Measurements from ENCODE around the gene ELFN2.

ELFN2 gene

DNA sequence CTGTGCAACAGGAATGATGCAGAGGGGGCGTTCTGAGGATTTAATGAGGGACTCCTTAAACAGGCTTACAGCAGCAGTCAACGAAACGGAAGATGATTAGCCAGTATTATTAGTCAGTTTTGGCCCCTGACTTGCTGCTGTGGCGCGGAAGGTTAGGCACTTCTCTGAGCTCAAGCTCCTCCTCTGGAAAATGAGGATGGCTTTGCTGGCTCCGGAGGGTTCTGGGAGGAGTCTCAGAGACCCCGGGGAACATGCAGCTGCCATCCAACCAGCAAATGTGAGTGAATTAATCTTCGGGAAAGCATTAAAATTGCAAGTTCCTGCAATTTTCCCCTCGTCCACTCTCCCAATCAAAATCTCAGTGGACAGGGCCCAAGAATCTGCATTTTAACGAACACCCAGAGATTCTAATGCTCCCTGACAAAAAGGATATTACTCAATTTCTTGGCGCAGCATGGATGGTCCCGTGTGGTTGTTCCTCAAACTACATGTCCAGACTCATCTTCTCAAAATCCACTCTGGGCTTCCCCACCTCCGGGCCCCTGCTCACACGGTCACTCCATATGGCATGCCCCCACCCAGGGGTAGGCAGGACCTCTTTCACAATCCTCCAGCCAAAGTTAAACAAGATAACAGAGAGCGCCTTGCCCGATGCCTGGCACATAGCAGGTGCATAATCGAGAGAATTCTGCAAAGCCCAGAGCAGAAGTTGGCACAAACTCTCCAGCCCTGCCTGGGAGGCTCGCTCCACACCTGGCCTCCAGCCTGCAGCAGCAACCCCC lies 6.4 kb downstream of the ELFN2 start:
- FAIRE-seq (no peak), DNase-seq (ENCODE audit: insufficient read length) (no peak)
- TF ChIP-seq TAF1 (IDR thresholded peaks at IDR 0.05; ENCODE audit: borderline replicate concordance, low read depth, low read length) (no peak), POLR2AphosphoS5 (IDR thresholded peaks at IDR 0.05; ENCODE audit: low read depth, low read length) (no peak), POLR2A (IDR thresholded peaks at IDR 0.05; ENCODE audit: low read depth, low read length) (no peak)

DNA sequence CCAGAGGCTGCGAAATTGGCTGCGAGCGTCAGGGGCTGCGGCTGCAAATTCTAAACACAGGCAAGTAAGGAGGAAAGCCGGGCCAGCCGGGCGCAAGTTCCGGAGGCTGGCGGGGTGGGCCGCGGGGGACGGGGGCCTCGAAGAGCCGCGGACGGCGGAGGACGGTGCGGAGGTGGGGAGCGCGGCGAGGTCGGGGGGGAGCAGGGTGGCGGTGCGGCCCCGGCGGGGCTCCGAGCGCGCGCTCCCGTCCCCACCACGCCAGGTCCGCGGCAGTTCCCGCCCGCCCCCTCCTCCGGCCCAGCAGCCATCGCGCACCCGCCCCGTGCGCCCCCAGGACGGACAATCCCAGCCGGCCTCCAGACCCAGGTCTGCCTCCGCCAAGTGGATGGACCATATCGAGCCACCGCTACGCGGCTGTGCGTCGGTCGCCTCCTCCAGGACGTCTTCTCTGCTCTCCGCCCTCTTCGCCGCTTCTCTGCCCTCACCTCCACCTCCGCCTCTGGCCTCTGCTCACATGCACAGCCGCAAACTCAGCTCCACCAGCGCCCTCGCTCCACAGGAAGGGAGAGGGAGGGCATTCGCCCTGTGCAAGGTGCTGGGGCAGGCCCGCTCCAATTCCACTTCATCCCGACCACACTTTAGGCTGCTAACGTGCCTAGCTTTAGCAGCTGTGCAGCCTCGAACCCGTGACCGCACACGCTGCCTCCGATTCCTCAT lies 7.2 kb downstream of the ELFN2 start:
- DNase-seq (ENCODE audit: insufficient read length), result no peak
- FAIRE-seq, result no peak
- TF ChIP-seq POLR2AphosphoS5 (IDR thresholded peaks at IDR 0.05; ENCODE audit: low read depth, low read length) (no peak), TAF1 (IDR thresholded peaks at IDR 0.05; ENCODE audit: borderline replicate concordance, low read depth, low read length) (no peak), POLR2A (IDR thresholded peaks at IDR 0.05; ENCODE audit: low read depth, low read length) (no peak)

- FAIRE-seq, result no peak
- DNase-seq (ENCODE audit: insufficient read length), result no peak
- TF ChIP-seq TAF1 (IDR thresholded peaks at IDR 0.05; ENCODE audit: borderline replicate concordance, low read depth, low read length) (no peak), POLR2A (IDR thresholded peaks at IDR 0.05; ENCODE audit: low read depth, low read length) (no peak), POLR2AphosphoS5 (IDR thresholded peaks at IDR 0.05; ENCODE audit: low read depth, low read length) (no peak)
Observed at GRCh38 chr22:37419370-37419968, 7.8 kb downstream of the ELFN2 start.

GRCh38 chr22:37418627-37419369 lies 8.5 kb downstream of the ELFN2 start:
- FAIRE-seq (no peak), DNase-seq (ENCODE audit: insufficient read length) (no peak)
- TF ChIP-seq POLR2AphosphoS5 (IDR thresholded peaks at IDR 0.05; ENCODE audit: low read depth, low read length) (no peak), POLR2A (IDR thresholded peaks at IDR 0.05; ENCODE audit: low read depth, low read length) (no peak), TAF1 (IDR thresholded peaks at IDR 0.05; ENCODE audit: borderline replicate concordance, low read depth, low read length) (no peak)

GRCh38 chr22:37417677-37418348 lies 9.5 kb downstream of the ELFN2 start:
- FAIRE-seq (no peak), DNase-seq (ENCODE audit: insufficient read length) (no peak)

DNA sequence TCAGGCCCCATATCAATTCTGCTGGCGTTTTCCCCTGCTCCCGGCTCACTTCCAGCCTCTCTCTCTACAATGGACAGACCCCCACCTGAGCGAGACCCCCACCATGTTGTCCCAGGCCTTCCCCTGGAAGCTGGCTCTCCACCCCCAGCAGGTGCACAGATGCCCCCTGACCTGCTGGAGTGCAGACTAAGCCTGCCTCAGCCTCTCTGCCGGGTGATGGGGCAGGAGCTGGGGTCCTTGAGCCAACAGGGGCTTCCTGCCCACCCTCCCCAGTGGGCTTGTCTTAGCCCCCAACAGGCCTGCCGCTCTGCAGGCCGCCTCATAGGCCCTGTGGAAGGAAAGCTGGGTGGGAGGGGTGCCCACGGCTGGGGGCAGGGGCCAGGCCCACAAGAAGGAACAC lies 10.0 kb downstream of the ELFN2 start:
- FAIRE-seq, result no peak
- TF ChIP-seq POLR2AphosphoS5 (IDR thresholded peaks at IDR 0.05; ENCODE audit: low read depth, low read length) (no peak), TAF1 (IDR thresholded peaks at IDR 0.05; ENCODE audit: borderline replicate concordance, low read depth, low read length) (no peak), POLR2A (IDR thresholded peaks at IDR 0.05; ENCODE audit: low read depth, low read length) (no peak)
- DNase-seq (ENCODE audit: insufficient read length), result no peak

More at GRCh38 chr22:37417677-37418348, 9.5 kb downstream of the ELFN2 start:
- no peak for TF ChIP-seq POLR2A (IDR thresholded peaks at IDR 0.05; ENCODE audit: low read depth, low read length)
- TF ChIP-seq TAF1 (IDR thresholded peaks at IDR 0.05; ENCODE audit: borderline replicate concordance, low read depth, low read length), result no peak
- TF ChIP-seq POLR2AphosphoS5 (IDR thresholded peaks at IDR 0.05; ENCODE audit: low read depth, low read length), result no peak

DNA sequence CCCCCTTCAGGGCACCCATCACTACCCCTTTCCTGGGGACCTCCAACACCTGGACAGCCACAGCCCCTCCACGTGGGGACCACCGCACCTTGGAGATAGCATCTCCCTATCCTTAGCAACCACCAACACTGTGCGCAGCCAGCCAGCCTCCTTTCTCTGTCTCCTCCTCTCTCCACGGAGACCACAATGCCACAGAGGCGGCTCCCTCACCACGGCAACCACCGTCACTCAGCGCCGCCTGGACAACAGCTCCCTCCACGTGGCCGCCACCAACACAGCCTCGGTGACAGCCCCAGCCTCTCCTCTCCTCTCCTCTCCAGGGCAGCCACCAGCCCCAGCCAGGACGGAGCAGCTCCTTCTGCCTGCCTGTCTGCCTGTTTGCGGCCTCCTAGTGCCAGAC lies 10.5 kb downstream of the ELFN2 start:
- no peak for TF ChIP-seq POLR2A (IDR thresholded peaks at IDR 0.05; ENCODE audit: low read depth, low read length)
- no peak for TF ChIP-seq POLR2AphosphoS5 (IDR thresholded peaks at IDR 0.05; ENCODE audit: low read depth, low read length)
- no peak for TF ChIP-seq TAF1 (IDR thresholded peaks at IDR 0.05; ENCODE audit: borderline replicate concordance, low read depth, low read length)
- FAIRE-seq, result no peak
- DNase-seq (ENCODE audit: insufficient read length), result no peak

GRCh38 chr22:37416389-37416788 lies 10.9 kb downstream of the ELFN2 start:
- TF ChIP-seq POLR2A (IDR thresholded peaks at IDR 0.05; ENCODE audit: low read depth, low read length) (no peak), TAF1 (IDR thresholded peaks at IDR 0.05; ENCODE audit: borderline replicate concordance, low read depth, low read length) (no peak), POLR2AphosphoS5 (IDR thresholded peaks at IDR 0.05; ENCODE audit: low read depth, low read length) (no peak)
- FAIRE-seq, result no peak

GRCh38 chr22:37415210-37415609 lies 12.1 kb downstream of the ELFN2 start:
- TF ChIP-seq POLR2A (IDR thresholded peaks at IDR 0.05; ENCODE audit: low read depth, low read length) (no peak), POLR2AphosphoS5 (IDR thresholded peaks at IDR 0.05; ENCODE audit: low read depth, low read length) (no peak), TAF1 (IDR thresholded peaks at IDR 0.05; ENCODE audit: borderline replicate concordance, low read depth, low read length) (no peak)
- FAIRE-seq (no peak), DNase-seq (ENCODE audit: insufficient read length) (no peak)

More at GRCh38 chr22:37416389-37416788, 10.9 kb downstream of the ELFN2 start:
- DNase-seq (ENCODE audit: insufficient read length), result no peak

GRCh38 chr22:37414288-37414687 lies 13.0 kb downstream of the ELFN2 start:
- TF ChIP-seq POLR2A (IDR thresholded peaks at IDR 0.05; ENCODE audit: low read depth, low read length) (no peak), POLR2AphosphoS5 (IDR thresholded peaks at IDR 0.05; ENCODE audit: low read depth, low read length) (no peak), TAF1 (IDR thresholded peaks at IDR 0.05; ENCODE audit: borderline replicate concordance, low read depth, low read length) (no peak)
- DNase-seq (ENCODE audit: insufficient read length), result no peak
- no peak for FAIRE-seq
